ENCODE results near the gene GSX1. TPM values are rescaled to one million over a fixed set of nuclear protein-coding genes. Genes with fewer than 3 reads are reported as not detected.

Gene GSX1
- total and polyA plus RNA-seq, 2 of the 4 experiments (the other 2 are of a cell fraction): not detected

DNA sequence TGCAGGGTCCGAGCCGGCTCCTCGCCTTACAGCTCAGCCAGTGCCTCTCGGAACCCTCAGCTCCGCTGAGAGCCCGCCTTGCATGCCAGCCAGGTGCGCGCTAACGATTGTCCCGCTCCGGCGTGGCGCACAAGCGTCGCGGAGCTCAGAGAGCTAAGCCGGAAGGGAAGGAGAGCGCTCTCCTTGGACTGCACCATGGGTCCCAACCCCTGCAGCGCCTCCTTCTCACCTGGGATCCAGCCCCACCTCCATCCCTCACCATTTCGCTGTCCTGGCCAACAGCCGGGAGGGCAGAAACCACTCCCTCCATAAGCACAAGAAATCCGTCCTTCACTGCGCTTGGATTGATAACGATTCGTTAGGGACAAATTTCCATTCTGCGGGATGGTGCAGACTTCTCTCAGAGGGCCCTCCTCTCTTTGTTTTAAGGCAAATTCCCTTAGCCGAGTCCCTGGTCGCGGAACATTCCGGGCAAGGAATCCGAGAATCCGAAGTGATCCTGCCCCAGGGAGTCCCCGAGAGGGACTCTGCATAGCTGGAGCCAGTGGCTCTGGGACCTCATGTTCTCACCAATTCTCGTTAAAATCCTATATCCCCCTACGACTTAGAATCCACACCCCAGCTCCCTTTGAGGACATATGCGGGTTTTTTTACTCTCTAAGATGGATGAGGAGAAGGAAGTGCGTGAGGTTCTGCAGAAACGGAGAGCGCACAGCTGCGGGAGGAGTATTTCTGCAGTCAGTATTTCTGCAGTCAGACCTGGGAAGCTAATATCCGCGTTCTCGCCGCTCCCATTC lies 2.8 kb downstream of the GSX1 start (continued):
- TF ChIP-seq NFE2L2 (IDR thresholded peaks at IDR 0.05; ENCODE audit: low read depth, low read length): no peak

DNA sequence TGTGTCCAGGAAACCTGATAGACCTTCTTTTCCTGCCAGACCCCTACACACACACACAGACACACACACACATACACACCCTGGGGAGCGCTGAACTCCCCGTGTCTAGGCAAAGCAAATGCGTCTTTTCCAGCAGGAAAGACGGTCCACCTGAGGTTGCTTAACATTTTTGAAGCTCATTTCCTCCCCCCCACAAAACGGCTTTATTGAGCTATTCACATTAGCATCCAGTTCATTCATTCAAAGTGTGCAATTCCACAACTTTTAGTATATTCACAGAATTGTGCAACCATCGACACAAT lies 3.4 kb downstream of the GSX1 start:
- no peak overlapping the region for H3K56ac ChIP-seq (ENCODE audit: extremely low read depth, insufficient read depth, low read length)
- no peak overlapping the region for H2AFZ ChIP-seq (replicated peaks; ENCODE audit: low read length, poor library complexity)
- no peak overlapping the region for H4K8ac ChIP-seq (ENCODE audit: low read depth in 2 of 2, low read length in 2 of 2)
- H2BK5ac ChIP-seq (ENCODE audit: low read depth, low read length, poor library complexity, severe bottlenecking): no peak overlapping the region
- H3K18ac ChIP-seq (ENCODE audit: low read depth, low read length): no peak overlapping the region
- no peak overlapping the region for H2AK5ac ChIP-seq (ENCODE audit: low read depth, low read length)
- no peaks in the 10 kb centered on the region for H3K36me3 ChIP-seq (ENCODE audit: control insufficient read depth, insufficient read depth, low read length)
- no peak overlapping the region for H3K4me2 ChIP-seq (ENCODE audit: low read depth, low read length)
- intact Hi-C loops (cut with micrococcal nuclease) (loop anchor here (10.0 kb wide), 1 partner anchor 261 kb away; no protein-coding TSS in a partner anchor), dilution Hi-C loops (cut with HindIII; ENCODE audit: low sequenced_read_pairs, unreplicated experiment) (no loop called here), in situ Hi-C loops (cut with MboI; ENCODE audit: low sequenced_read_pairs) (no loop called here)
- ChIA-PET CTCF (no interaction called here), POLR2A (ENCODE audit: unreplicated experiment) (no interaction called here)
- no TSS peak for BruUV-seq (replicated peaks)
- no peaks in the 10 kb centered on the region for H4K20me1 ChIP-seq (ENCODE audit: insufficient read depth, low read length)
- no peak for DNase-seq
- TF ChIP-seq, protein P1, sequence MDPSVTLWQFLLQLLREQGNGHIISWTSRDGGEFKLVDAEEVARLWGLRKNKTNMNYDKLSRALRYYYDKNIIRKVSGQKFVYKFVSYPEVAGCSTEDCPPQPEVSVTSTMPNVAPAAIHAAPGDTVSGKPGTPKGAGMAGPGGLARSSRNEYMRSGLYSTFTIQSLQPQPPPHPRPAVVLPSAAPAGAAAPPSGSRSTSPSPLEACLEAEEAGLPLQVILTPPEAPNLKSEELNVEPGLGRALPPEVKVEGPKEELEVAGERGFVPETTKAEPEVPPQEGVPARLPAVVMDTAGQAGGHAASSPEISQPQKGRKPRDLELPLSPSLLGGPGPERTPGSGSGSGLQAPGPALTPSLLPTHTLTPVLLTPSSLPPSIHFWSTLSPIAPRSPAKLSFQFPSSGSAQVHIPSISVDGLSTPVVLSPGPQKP (IDR thresholded peaks at IDR 0.05; ENCODE audit: borderline replicate concordance, low read depth, low read length): no peak
- TF ChIP-seq, protein P2, sequence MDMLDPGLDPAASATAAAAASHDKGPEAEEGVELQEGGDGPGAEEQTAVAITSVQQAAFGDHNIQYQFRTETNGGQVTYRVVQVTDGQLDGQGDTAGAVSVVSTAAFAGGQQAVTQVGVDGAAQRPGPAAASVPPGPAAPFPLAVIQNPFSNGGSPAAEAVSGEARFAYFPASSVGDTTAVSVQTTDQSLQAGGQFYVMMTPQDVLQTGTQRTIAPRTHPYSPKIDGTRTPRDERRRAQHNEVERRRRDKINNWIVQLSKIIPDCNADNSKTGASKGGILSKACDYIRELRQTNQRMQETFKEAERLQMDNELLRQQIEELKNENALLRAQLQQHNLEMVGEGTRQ (IDR thresholded peaks at IDR 0.05; ENCODE audit: low read depth, low read length): no peak
- TF ChIP-seq BHLHE40 (IDR thresholded peaks at IDR 0.05; ENCODE audit: low read depth, low read length) (no peak), CHD1 (IDR thresholded peaks at IDR 0.05; ENCODE audit: low read depth, low read length) (no peak), POLR2A (IDR thresholded peaks at IDR 0.05; ENCODE audit: low read depth, low read length) (no peak), MAFK (IDR thresholded peaks at IDR 0.05; ENCODE audit: low read depth, low read length) (no peak), NFE2L2 (IDR thresholded peaks at IDR 0.05; ENCODE audit: low read depth, low read length) (no peak), FOS (IDR thresholded peaks at IDR 0.05; ENCODE audit: low read depth, low read length) (no peak), RFX5 (IDR thresholded peaks at IDR 0.05; ENCODE audit: low read depth, low read length) (no peak), MAZ (IDR thresholded peaks at IDR 0.05; ENCODE audit: borderline replicate concordance, low read depth, low read length) (no peak), MXI1 (IDR thresholded peaks at IDR 0.05; ENCODE audit: borderline replicate concordance, low read depth, low read length) (no peak)
- TF ChIP-seq, protein P3, sequence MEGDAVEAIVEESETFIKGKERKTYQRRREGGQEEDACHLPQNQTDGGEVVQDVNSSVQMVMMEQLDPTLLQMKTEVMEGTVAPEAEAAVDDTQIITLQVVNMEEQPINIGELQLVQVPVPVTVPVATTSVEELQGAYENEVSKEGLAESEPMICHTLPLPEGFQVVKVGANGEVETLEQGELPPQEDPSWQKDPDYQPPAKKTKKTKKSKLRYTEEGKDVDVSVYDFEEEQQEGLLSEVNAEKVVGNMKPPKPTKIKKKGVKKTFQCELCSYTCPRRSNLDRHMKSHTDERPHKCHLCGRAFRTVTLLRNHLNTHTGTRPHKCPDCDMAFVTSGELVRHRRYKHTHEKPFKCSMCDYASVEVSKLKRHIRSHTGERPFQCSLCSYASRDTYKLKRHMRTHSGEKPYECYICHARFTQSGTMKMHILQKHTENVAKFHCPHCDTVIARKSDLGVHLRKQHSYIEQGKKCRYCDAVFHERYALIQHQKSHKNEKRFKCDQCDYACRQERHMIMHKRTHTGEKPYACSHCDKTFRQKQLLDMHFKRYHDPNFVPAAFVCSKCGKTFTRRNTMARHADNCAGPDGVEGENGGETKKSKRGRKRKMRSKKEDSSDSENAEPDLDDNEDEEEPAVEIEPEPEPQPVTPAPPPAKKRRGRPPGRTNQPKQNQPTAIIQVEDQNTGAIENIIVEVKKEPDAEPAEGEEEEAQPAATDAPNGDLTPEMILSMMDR (conservative IDR thresholded peaks at IDR 0.05; ENCODE audit: low read depth, low read length): no peak
- H3K27me3 ChIP-seq (ENCODE audit: control insufficient read depth, insufficient read depth, low read length): peaks cover 76% of the 10 kb centered on the region
- no peak overlapping the region for H3K27ac ChIP-seq (ENCODE audit: insufficient read depth, low read length)
- no peak overlapping the region for H4K5ac ChIP-seq (ENCODE audit: low read depth, low read length)
- no peak overlapping the region for H3K4me3 ChIP-seq (ENCODE audit: insufficient read depth, low read depth, low read length)
- no peak overlapping the region for H3K23ac ChIP-seq (ENCODE audit: low read depth, low read length)
- no peak overlapping the region for H3K14ac ChIP-seq (replicated peaks; ENCODE audit: low read depth, low read length)
- no peaks in the 10 kb centered on the region for H3K9me1 ChIP-seq (ENCODE audit: insufficient read depth, low read length)
- peaks cover 7% of the 10 kb centered on the region for H3K9me3 ChIP-seq (ENCODE audit: control insufficient read depth, insufficient read depth, low read length)
- H3K4ac ChIP-seq (ENCODE audit: low read depth, low read length): no peak overlapping the region
- H3K9ac ChIP-seq (ENCODE audit: low read depth, low read length): no peak overlapping the region
- no peaks in the 10 kb centered on the region for H3K79me1 ChIP-seq (ENCODE audit: low read depth in 1 of 2, low read length in 2 of 2)
- H2BK120ac ChIP-seq (ENCODE audit: low read depth, low read length): no peak overlapping the region
- no peak overlapping the region for H2BK20ac ChIP-seq (ENCODE audit: low read depth, low read length)
- no peak overlapping the region for H4K91ac ChIP-seq (ENCODE audit: insufficient read depth, low read depth, low read length)
- no peak overlapping the region for H2BK15ac ChIP-seq (ENCODE audit: low read depth, low read length)
- no peaks in the 10 kb centered on the region; the same call in 1 of the 2 replicates for H3K4me1 ChIP-seq (ENCODE audit: control insufficient read depth, insufficient read depth, low read length)
- no peak for ATAC-seq (ENCODE audit: low read depth)
- 0% methylated on average over 4 of the region's 6 CpGs; no CpG with 5 or more reads in 1 of the 2 experiments for WGBS, 2 experiments (ENCODE audit: extremely low coverage in 2 of 2, insufficient read length in 1 of 2)
- no peak overlapping the region for H2AK9ac ChIP-seq (replicated peaks; ENCODE audit: low read depth, low read length, poor library complexity)

Data from IMR-90 (cell line).